ENCODE measurements around the gene EDEM1. TPM values are rescaled to one million over a fixed set of nuclear protein-coding genes. Genes with fewer than 3 reads are reported as not detected.
A peak's percentile ranks its signal among the peaks of the same experiment; 100 is the strongest.
"Not testable (repeated sequence)": the region's sequence is repeated elsewhere in the genome, so short reads cannot be mapped to it uniquely, and the experiment has no call there.

EDEM1 gene
- total RNA-seq, 1 experiment from 2014 or later, result 36.0 TPM

GRCh38 chr3:5232570-5232969 lies 45.1 kb downstream of the EDEM1 start:
- DNase-seq (ENCODE audit: low spot score), result no peak

GRCh38 chr3:5233026-5233425 lies 45.5 kb downstream of the EDEM1 start:
- DNase-seq (ENCODE audit: low spot score), result no peak

- no peak for DNase-seq (ENCODE audit: low spot score)
These were observed 48.1 kb downstream of the EDEM1 start for GRCh38 chr3:5235655-5236054.

- DNase-seq (ENCODE audit: low spot score), result no peak
These were observed 51.0 kb downstream of the EDEM1 start for GRCh38 chr3:5238545-5238944.

GRCh38 chr3:5239602-5240001 lies 52.1 kb downstream of the EDEM1 start:
- no peak for DNase-seq (ENCODE audit: low spot score)

GRCh38 chr3:5240740-5241139 lies 53.2 kb downstream of the EDEM1 start:
- no peak for DNase-seq (ENCODE audit: low spot score)

- not testable (repeated sequence) for DNase-seq (ENCODE audit: low spot score)
These were observed 55.3 kb downstream of the EDEM1 start for GRCh38 chr3:5242785-5243184.

GRCh38 chr3:5245927-5246326 lies 58.4 kb downstream of the EDEM1 start:
- DNase-seq (ENCODE audit: low spot score), result no peak

GRCh38 chr3:5248822-5249221 lies 61.3 kb downstream of the EDEM1 start:
- DNase-seq (ENCODE audit: low spot score), result no peak

GRCh38 chr3:5250467-5251195 lies 63.1 kb downstream of the EDEM1 start:
- DNase-seq (ENCODE audit: low spot score), result peak; percentile 13

GRCh38 chr3:5251196-5251583 lies 63.7 kb downstream of the EDEM1 start:
- DNase-seq (ENCODE audit: low spot score), result no peak

GRCh38 chr3:5252131-5252530 lies 64.6 kb downstream of the EDEM1 start:
- no peak for DNase-seq (ENCODE audit: low spot score)

- no peak for DNase-seq (ENCODE audit: low spot score)
These were observed 67.0 kb downstream of the EDEM1 start for GRCh38 chr3:5254281-5255048.

- no peak for DNase-seq (ENCODE audit: low spot score)
These were observed 68.2 kb downstream of the EDEM1 start for GRCh38 chr3:5255404-5256344.

GRCh38 chr3:5258526-5258925 lies 71.0 kb downstream of the EDEM1 start:
- no peak for DNase-seq (ENCODE audit: low spot score)

GRCh38 chr3:5260992-5261501 lies 73.5 kb downstream of the EDEM1 start:
- DNase-seq (ENCODE audit: low spot score), result no peak

- DNase-seq (ENCODE audit: low spot score), result no peak
These were observed 75.0 kb downstream of the EDEM1 start for GRCh38 chr3:5262507-5262906.

GRCh38 chr3:5264093-5264600 lies 76.6 kb downstream of the EDEM1 start:
- no peak for DNase-seq (ENCODE audit: low spot score)

GRCh38 chr3:5264896-5265770 lies 77.6 kb downstream of the EDEM1 start:
- DNase-seq (ENCODE audit: low spot score), result no peak

GRCh38 chr3:5267252-5267651 lies 79.7 kb downstream of the EDEM1 start:
- no peak for DNase-seq (ENCODE audit: low spot score)

- no peak for DNase-seq (ENCODE audit: low spot score)
These were observed 80.4 kb downstream of the EDEM1 start for GRCh38 chr3:5267889-5268288.
